Activated naive CD8-positive, alpha-beta T cell treated with anti-CD3 and anti-CD28 coated beads for 36 hours (primary cell): ENCODE measurements around the gene PTX3. TPM values are rescaled to one million over a fixed set of nuclear protein-coding genes. Genes with fewer than 3 reads are reported as not detected.

Experiments used
- DNase-seq: peaks from one replicate; pipeline ENCODE4 v3.0.0; 2021
- H3K27ac Mint-ChIP-seq: one replicate; pipeline ENCODE4 v1.8.0; 2022; ENCODE audit warnings: mild to moderate bottlenecking, moderate library complexity, mixed read lengths
- H3K27me3 Mint-ChIP-seq: one replicate; pipeline ENCODE4 v1.8.0; 2022; ENCODE audit warnings: mild to moderate bottlenecking, mixed read lengths
- H3K36me3 Mint-ChIP-seq: one replicate; pipeline ENCODE4 v1.8.0; 2021; ENCODE audit warnings: mild to moderate bottlenecking, mixed read lengths
- H3K4me1 Mint-ChIP-seq: one replicate; pipeline ENCODE4 v1.8.0; 2021; ENCODE audit warnings: mixed read lengths
- H3K4me3 Mint-ChIP-seq: one replicate; pipeline ENCODE4 v1.8.0; 2022; ENCODE audit warnings: mild to moderate bottlenecking, moderate library complexity, mixed read lengths
- H3K9me3 Mint-ChIP-seq: one replicate; pipeline ENCODE4 v1.8.0; 2022; ENCODE audit warnings: mixed read lengths
- total RNA-seq, 2 experiments: library from RNA; stranded (reverse); gene quantifications; one replicate each; pipeline ENCODE4 v1.2.3, GENCODE V29; 2021

PTX3 gene
- total RNA-seq, 2 experiments from 2014 or later, result 0.25 TPM; not detected in 1

DNA sequence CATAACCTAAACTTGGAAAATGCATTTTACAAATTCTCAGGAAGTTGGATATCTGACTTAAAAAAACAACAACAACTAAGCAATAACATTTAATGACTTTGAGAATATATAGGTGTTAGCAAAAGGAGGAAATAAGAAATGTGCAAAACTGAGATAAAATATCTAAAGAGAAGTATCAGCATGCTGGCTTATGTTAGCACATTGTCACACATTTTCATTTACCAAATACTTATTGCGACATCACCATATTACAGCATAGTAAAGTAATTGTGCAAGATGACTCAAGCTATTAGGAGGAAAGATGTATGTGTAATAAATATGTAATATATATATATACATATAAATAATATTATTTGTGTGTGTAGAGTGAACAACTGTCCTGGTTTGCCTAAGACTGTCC lies 9.2 kb downstream of the PTX3 start:
- no peak for DNase-seq
- Mint-ChIP-seq H3K27me3 (no peaks in the 10 kb centered on the region), H3K27ac (no peak overlapping the region), H3K4me1 (no peaks in the 10 kb centered on the region), H3K36me3 (no peaks in the 10 kb centered on the region), H3K4me3 (no peak overlapping the region), H3K9me3 (no peaks in the 10 kb centered on the region)

DNA sequence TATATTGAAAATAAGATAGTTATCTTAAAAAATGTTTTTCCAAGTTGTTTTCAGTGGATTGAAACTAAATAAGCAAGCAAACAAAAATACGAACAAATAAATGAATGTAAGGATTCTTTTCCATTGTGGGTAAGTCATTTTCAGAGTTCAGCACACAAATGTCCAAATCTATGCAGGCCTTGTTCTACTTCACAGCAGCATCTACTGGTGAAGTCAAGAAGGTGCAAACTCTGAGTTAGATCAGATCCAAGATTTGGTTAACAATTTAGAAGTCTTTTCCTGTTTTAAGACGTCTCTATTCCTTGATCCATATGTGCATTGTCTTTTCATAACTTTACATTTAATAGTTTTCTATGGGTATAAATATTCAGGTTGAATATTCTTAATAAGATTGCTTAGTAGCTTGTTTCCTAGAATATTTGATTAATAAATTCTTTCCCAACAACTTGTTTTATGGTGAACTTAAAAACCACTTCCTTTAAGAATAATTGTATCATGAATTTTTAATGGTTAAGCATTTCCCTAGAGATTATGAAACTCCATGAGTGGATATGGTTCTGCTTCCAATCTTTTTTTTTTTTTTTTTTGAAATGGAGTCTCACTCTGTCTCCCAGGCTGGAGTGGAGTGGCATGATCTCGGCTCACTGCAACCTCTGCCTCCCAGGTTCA lies 10.5 kb downstream of the PTX3 start:
- Mint-ChIP-seq H3K9me3 (no peaks in the 10 kb centered on the region), H3K27ac (no peak overlapping the region), H3K4me3 (no peak overlapping the region), H3K27me3 (no peaks in the 10 kb centered on the region), H3K36me3 (no peaks in the 10 kb centered on the region), H3K4me1 (no peaks in the 10 kb centered on the region)
- no peak for DNase-seq

DNA sequence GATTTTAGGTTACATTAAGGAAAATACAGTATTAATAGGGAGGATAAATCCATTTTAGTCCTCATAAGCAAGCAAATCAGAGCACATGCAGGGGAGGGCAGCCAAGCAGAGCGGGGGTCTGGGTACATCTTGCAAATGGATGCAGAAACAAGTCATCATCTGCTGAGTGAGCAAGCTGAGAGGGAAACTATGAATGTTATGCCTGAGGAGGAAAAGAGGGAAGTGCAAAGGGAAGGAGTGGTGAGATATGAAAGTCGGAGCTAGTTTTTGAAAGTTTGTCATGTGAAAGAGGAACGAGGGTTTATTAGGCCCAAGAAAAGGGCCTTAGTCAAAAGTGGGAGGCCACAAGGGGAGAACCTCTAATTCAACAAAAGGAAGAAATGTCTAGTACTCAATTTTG lies 15.4 kb downstream of the PTX3 start:
- Mint-ChIP-seq H3K27me3 (peaks cover 5% of the 10 kb centered on the region), H3K4me1 (no peaks in the 10 kb centered on the region), H3K27ac (no peak overlapping the region), H3K9me3 (no peaks in the 10 kb centered on the region), H3K4me3 (no peak overlapping the region), H3K36me3 (no peaks in the 10 kb centered on the region)
- DNase-seq, result no peak

DNA sequence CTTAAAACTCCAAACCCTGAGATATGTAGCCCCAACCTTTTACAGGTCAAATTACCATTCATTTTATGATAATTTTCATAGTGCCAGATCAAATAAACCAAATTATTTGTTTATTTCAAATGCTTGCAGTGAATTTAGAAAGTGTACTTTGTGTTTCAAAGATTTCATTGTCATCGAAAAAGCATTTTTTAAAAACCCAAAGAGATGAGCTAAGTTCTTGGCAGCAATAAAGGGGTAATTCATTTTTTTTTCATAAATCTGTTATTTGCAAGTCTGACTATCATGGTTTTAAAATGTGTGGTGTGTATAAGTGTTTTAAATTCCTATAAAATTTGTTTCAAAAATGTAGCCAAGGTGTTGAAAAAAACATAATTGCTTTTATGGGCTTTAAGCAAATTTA lies 17.2 kb downstream of the PTX3 start:
- H3K4me1 Mint-ChIP-seq, result no peaks in the 10 kb centered on the region
- no peak for DNase-seq
- no peaks in the 10 kb centered on the region for H3K36me3 Mint-ChIP-seq
- H3K4me3 Mint-ChIP-seq, result no peak overlapping the region
- no peak overlapping the region for H3K27ac Mint-ChIP-seq
- H3K27me3 Mint-ChIP-seq, result peaks cover 20% of the 10 kb centered on the region
- no peaks in the 10 kb centered on the region for H3K9me3 Mint-ChIP-seq

DNA sequence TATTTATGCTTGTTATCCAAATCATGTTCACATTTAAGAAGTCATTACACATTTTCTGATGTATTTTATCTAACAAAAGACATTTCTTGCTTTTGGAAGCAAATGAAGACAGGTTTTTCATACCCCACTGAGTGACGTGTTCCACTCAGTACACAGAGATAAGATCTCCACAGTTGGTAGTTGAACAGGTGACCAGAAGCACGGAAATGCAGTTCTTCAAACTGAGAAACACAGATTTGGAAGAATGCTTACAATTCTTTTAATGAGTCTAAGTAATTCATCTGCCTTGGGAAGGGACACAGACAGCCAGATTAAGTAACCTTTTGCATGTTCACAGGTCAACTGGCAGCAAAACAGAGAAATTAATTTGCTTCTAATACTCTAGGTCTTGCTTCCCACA lies 23.1 kb downstream of the PTX3 start:
- Mint-ChIP-seq H3K4me1 (no peaks in the 10 kb centered on the region), H3K4me3 (no peak overlapping the region), H3K9me3 (no peaks in the 10 kb centered on the region), H3K27ac (no peak overlapping the region), H3K27me3 (peaks cover 44% of the 10 kb centered on the region), H3K36me3 (no peaks in the 10 kb centered on the region)
- no peak for DNase-seq

DNA sequence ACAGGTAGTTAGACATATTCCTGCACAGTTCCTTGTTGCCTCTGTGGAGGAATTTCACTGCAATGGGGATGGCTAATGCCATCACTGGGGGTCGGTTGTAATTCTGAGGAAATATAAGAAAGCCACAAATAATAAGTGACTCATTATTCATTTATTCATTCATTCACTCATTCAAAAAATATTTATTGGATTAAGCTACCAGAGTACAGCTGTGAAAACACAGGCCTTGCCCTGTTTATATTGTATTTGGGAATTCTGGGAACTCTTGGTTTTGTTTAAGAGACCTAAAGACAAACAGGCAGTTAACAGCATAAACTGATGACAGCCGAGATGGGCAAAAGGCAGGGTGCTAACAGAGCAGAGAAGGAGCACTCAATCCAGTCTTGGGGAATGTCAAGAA lies 23.6 kb downstream of the PTX3 start:
- no peaks in the 10 kb centered on the region for H3K36me3 Mint-ChIP-seq
- no peaks in the 10 kb centered on the region for H3K4me1 Mint-ChIP-seq
- no peaks in the 10 kb centered on the region for H3K9me3 Mint-ChIP-seq
- peaks cover 44% of the 10 kb centered on the region for H3K27me3 Mint-ChIP-seq
- no peak for DNase-seq
- no peak overlapping the region for H3K27ac Mint-ChIP-seq
- no peak overlapping the region for H3K4me3 Mint-ChIP-seq

DNA sequence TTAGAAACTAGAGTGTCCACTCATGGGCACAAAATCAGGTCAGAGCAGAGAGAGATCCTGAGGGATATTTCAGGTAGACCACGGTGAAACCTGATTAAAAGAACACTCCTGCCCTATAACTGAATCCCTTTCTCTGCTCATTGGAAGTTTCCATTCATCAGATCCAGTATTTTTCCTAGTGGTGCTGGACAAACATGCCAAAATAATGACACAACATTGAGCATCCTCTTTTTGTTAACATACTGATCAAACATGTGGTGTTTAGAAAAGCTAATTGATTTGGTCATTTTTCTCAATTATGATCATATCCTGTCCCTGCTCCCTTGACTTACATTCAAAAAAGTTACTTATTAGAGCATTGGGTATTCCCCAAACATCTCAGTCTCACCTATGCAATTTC lies 27.2 kb downstream of the PTX3 start:
- no peak for DNase-seq
- peaks cover 24% of the 10 kb centered on the region for H3K27me3 Mint-ChIP-seq
- H3K36me3 Mint-ChIP-seq, result no peaks in the 10 kb centered on the region
- no peak overlapping the region for H3K27ac Mint-ChIP-seq
- H3K4me3 Mint-ChIP-seq, result no peak overlapping the region
- no peaks in the 10 kb centered on the region for H3K9me3 Mint-ChIP-seq
- H3K4me1 Mint-ChIP-seq, result no peaks in the 10 kb centered on the region

DNA sequence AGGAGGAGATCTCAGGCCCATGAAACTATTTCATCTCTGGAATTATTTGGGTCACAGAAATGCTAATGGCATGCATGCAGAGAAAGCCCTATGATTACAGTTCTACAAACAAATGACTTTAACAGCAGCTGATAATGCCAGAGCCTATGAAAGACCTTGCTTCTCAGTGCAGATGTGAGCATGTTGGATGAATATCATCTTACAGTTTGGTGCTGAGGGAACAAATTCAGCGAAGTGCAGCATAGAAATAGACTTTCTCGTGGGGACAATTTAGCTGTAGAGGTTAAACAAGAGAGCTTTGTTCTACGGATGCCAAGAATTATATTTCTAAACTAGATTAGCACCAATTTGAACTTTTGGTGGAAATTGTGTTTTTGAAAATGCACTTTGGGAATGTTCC lies 27.7 kb downstream of the PTX3 start:
- no peak for DNase-seq
- H3K36me3 Mint-ChIP-seq, result no peaks in the 10 kb centered on the region
- H3K27ac Mint-ChIP-seq, result no peak overlapping the region
- no peaks in the 10 kb centered on the region for H3K9me3 Mint-ChIP-seq
- no peak overlapping the region for H3K4me3 Mint-ChIP-seq
- H3K27me3 Mint-ChIP-seq, result peaks cover 19% of the 10 kb centered on the region
- no peaks in the 10 kb centered on the region for H3K4me1 Mint-ChIP-seq

DNA sequence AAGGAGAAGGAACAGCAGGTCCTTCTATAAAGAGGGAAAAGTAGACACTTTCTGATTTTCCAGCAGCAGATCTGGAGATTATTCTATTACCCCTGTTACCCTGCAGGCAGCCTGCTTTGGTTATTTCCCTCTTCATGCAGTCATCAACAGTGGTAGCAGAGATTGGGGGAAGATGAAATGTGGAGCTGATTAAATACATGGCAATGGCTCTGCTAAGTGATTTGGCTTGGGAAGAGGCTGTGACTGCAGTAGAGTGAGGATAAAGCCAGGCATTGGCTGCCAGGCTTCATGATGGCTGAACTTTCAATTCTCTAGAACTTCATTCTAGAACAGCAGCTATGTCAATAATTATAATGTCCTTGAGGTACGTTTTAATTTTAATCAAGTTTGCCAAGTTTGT lies 29.1 kb downstream of the PTX3 start:
- H3K27me3 Mint-ChIP-seq, result peaks cover 6% of the 10 kb centered on the region
- no peak overlapping the region for H3K27ac Mint-ChIP-seq
- H3K4me1 Mint-ChIP-seq, result no peaks in the 10 kb centered on the region
- no peak for DNase-seq
- H3K4me3 Mint-ChIP-seq, result no peak overlapping the region
- H3K9me3 Mint-ChIP-seq, result no peaks in the 10 kb centered on the region
- no peaks in the 10 kb centered on the region for H3K36me3 Mint-ChIP-seq

DNA sequence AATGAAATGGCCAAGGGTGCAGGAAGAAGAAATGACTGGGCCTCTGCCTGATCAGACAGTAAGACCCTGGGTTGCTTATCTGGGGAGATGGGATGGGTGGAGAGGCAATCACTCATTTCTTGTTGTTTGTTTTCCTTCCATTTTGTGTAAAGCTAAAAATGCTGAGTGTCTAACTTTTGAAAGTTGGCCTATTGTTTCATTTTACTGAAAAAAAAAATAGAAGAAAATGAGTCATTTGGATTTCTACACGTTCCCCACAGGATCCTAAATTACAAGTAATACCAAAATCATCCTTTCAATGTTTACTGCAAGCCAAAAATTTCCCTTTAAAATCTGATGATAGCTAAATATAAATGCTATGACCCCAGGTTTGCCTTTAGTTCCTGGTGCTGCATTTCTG lies 30.6 kb downstream of the PTX3 start:
- Mint-ChIP-seq H3K27ac (no peak overlapping the region), H3K9me3 (no peaks in the 10 kb centered on the region), H3K36me3 (no peaks in the 10 kb centered on the region), H3K27me3 (no peaks in the 10 kb centered on the region), H3K4me3 (no peak overlapping the region), H3K4me1 (no peaks in the 10 kb centered on the region)
- no peak for DNase-seq

DNA sequence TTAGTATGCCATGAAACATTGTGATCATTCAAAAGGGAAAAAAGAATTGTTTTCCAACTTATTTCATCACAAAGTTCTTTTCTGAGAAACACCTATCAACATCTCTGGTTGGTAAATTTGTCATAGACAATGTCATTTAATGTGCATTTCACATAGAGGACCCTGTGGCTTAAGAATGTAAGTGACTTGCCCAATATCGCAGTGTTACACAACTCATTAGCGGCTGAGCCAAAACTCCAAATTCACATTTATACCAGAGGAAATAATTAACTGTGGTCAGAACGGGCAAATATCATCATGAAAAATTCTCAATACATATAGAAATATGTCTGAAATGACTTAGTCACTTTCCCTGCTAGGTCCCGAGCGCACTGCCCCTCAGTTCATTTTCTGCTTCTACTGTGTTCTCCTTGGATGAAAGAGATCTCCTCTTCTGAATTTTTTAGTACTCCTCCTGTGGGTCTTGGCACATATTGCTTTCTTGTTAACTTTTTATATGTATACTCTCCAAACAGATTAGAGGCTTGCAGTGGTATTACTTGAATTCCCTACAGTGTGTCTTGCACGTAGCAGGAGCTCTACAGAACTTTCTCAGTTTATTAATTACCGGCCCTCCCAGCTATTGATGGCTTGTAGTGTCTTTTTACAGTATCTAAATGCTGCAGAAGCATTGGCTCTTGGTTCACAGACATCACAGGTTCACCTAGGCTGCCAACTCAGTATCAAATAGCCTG lies 33.1 kb downstream of the PTX3 start:
- no peaks in the 10 kb centered on the region for H3K9me3 Mint-ChIP-seq
- no peak for DNase-seq
- H3K4me1 Mint-ChIP-seq, result no peaks in the 10 kb centered on the region
- no peaks in the 10 kb centered on the region for H3K27me3 Mint-ChIP-seq
- no peak overlapping the region for H3K27ac Mint-ChIP-seq
- no peak overlapping the region for H3K4me3 Mint-ChIP-seq
- no peaks in the 10 kb centered on the region for H3K36me3 Mint-ChIP-seq

DNA sequence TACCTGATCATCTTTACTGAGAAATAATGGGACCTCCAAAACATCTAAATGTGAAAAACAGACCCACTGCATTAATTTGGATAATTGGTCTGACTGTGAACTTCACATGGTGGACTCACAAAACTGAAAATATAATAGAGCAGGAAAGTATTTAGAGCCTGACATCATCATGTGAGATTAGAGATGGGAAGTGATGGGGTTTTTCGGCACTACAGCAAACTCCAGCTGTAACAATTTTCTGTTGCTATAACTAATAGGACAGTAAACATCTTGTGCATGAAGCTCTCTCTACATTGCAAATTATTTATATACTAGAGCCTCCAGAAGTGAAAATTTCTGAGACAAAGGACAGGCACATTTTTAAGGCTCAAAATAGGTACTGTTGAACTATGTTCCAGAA lies 34.4 kb downstream of the PTX3 start:
- Mint-ChIP-seq H3K27ac (no peak overlapping the region), H3K4me1 (no peaks in the 10 kb centered on the region), H3K27me3 (no peaks in the 10 kb centered on the region), H3K36me3 (no peaks in the 10 kb centered on the region), H3K4me3 (no peak overlapping the region), H3K9me3 (no peaks in the 10 kb centered on the region)
- no peak for DNase-seq

DNA sequence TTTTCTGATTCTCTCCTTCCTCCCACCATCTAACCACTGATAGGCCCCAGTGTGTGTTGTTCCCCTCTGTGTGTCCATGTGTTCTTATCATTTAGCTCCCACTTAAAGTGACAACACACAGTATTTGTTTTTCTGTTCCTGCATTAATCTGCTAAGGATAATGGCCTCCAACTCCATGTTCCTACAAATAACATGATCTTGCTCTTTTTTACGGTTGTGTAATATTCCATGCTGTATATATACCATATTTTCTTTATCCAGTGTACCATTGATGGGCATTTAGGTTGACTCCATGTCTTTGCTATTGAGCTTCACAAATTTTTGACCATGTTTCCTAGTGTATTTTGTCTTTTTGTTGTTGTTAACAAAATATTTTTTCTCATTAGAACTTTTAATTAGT lies 36.0 kb downstream of the PTX3 start:
- H3K4me3 Mint-ChIP-seq, result no peak overlapping the region
- no peaks in the 10 kb centered on the region for H3K9me3 Mint-ChIP-seq
- H3K4me1 Mint-ChIP-seq, result no peaks in the 10 kb centered on the region
- no peak overlapping the region for H3K27ac Mint-ChIP-seq
- no peaks in the 10 kb centered on the region for H3K27me3 Mint-ChIP-seq
- no peak for DNase-seq
- H3K36me3 Mint-ChIP-seq, result no peaks in the 10 kb centered on the region

DNA sequence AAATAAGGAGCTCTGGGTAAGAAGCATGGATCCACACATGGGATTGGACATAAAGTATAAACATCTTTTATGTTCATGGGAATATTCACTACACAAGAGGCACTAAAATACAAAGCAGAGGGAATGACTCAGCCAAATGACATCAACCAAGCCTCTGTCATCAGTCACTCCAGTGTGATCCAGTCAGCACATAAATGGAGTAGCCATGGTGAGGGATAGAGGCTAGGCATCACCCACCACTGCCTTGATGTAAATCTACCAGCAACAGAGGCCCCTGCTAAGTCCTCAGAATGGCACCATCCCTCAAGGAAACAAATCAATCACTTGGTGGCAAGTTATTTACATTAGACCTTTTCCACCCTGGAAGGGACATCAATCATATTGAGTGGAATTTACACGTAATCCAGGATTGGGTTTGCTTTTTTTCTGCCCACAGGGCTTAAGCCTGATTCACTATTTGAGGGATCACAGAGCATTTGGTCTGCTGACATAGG lies 39.3 kb downstream of the PTX3 start:
- Mint-ChIP-seq H3K27me3 (no peaks in the 10 kb centered on the region), H3K9me3 (no peaks in the 10 kb centered on the region), H3K4me1 (no peaks in the 10 kb centered on the region), H3K27ac (no peak overlapping the region), H3K4me3 (no peak overlapping the region), H3K36me3 (no peaks in the 10 kb centered on the region)
- no peak for DNase-seq

DNA sequence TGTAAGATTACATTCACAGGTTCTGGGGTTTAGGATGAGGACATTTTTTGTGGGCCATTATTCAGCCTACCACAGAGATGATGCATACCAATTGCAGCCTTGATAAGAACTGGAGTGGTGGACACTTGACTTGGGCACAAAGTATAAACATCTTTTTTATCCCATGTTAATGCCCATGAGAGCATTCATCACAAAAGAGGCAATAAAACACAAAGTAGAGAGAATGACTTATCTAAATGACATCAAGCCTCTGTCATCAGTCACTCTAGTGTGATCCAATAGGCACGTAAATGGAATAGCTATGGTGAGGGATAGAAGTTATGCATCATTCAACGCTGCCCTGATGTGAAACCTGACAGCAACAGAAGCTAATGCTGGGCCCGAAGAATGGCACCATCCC lies 40.8 kb downstream of the PTX3 start:
- DNase-seq, result no peak
- Mint-ChIP-seq H3K27me3 (peaks cover 10% of the 10 kb centered on the region), H3K4me1 (no peaks in the 10 kb centered on the region), H3K4me3 (no peak overlapping the region), H3K36me3 (no peaks in the 10 kb centered on the region), H3K27ac (no peak overlapping the region), H3K9me3 (no peaks in the 10 kb centered on the region)
